CD4-positive, alpha-beta T cell treated with Interleukin-17A for 4 hours (primary cell): ENCODE data around the gene CYP27C1.
"Not testable (repeated sequence)": the region's sequence is repeated elsewhere in the genome, so short reads cannot be mapped to it uniquely, and the experiment has no call there.

Experiments used
- DNase-seq: peaks from one replicate; pipeline ENCODE4 v3.0.0-alpha.2; 2020; ENCODE audit warnings: mixed read lengths

The CYP27C1 gene, protein sequence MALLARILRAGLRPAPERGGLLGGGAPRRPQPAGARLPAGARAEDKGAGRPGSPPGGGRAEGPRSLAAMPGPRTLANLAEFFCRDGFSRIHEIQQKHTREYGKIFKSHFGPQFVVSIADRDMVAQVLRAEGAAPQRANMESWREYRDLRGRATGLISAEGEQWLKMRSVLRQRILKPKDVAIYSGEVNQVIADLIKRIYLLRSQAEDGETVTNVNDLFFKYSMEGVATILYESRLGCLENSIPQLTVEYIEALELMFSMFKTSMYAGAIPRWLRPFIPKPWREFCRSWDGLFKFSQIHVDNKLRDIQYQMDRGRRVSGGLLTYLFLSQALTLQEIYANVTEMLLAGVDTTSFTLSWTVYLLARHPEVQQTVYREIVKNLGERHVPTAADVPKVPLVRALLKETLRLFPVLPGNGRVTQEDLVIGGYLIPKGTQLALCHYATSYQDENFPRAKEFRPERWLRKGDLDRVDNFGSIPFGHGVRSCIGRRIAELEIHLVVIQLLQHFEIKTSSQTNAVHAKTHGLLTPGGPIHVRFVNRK

DNA sequence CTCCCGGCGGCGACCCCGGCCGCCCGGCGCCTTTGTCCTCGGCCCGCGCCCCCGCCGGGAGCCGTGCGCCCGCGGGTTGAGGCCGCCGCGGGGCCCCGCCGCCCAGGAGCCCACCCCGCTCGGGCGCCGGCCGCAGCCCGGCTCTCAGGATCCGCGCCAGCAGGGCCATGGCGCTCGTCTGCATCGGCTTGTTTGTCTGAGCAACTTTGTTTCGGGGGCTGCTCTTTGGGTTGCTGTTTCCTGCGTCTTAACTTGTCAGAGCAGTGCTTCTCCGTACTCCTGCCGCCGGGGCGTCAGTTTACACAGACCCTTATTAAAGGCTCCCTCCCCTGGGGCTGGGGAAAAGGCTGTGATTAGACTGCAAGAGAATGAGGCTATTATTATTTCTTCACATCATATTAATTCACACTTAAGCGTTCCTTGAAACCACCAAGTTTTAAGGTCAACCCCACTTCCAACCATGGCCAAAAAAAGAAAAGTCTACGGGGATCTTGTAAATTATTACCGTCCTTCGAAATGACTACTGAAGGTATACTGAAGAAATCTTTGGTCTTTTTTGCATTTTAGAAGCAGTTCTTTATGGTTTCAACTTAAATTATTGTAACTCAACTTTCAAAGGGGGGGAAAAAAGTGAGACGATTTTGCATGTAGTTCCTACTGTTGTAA is at the start of gene CYP27C1:
CYP27C1 (minus strand) TSS at position 198 of the 666 bp plus-strand sequence; CDS start at position 169, 29 bp downstream.
- no peak for DNase-seq

GRCh38 chr2:127261804-127262406 is 41.8 kb upstream of the CYP27C1 start:
- no peak for DNase-seq

- DNase-seq: no peak
Observed at GRCh38 chr2:127259355-127259754, 39.3 kb upstream of the CYP27C1 start.

DNA sequence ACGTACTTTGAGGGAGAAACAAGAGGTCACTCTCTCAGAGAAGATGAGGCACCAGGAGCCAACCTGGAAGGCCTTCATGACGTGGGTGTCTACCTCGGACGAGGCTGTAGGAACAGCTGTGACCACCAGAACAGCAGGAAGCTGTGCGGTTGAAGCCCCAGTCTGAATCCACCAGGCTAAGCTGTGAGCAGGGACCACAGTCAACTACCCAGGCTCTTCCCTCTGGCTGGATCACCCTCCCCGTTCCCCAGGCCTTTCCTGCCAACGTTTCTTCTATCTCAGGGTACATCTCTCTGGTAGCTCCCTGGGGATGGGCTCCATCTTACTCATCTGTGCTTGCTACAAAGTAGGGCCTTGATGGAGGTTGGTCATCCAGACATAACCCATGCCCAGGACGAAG is 36.8 kb upstream of the CYP27C1 start:
- no peak for DNase-seq

DNA sequence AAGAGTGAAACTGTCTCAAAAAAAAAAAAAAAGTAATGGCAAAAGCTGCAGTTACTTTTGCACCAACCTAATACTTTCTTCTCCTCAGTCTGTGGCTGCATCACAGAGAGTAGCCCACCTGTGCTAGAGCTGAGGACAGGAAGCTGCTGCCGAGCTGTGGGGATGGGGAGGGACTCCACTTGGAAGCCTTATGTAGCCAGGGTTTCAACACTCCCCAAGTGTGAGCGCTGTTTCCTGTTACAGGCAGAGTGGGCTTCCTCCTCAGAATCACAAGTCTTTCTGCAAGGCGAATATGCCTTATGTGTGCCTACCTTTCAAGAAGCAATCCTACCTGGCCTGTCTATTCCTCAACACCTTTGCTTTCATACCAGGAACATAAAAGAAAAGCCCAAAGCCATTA is 36.3 kb upstream of the CYP27C1 start:
- DNase-seq: no peak

DNA sequence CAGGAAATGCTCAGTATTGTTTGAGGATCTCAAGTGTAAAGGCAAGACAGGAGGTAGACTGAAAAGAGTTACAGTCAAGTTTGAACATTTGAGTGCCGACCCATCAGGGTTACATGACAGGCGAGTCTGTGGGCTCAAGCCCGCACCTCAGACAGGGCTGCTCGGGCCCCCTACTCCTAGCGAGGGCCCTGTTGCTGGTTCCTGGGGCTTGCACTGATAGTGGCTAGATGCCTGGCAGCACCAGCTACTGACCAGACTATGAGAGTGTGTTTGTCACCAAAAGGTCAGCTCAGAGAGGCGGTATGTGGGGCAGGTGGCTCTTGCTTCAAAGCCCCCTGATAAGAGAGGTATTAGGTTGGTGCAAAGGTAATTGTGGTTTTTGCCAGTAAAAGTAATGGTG is 35.6 kb upstream of the CYP27C1 start:
- DNase-seq: no peak

DNA sequence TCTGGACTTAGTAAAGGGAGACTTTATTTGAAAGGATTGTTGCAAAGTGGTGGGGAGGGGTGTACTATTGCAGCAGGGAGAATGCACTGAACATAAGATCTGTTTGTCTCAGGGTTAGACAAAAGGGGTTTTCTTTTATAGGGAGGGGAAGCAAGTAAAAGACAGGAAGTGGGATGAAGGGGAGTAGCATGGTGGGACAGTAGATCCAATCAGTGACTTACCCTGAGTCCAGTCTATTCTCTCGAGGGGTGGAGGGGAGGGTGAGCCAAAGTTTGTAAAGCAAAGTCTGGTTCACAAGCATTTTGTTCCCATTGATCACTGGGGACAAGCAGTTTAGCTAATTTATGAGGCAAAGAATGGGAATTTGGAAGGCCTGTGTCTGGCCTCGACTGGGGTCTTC is 35.0 kb upstream of the CYP27C1 start:
- DNase-seq: no peak

DNA sequence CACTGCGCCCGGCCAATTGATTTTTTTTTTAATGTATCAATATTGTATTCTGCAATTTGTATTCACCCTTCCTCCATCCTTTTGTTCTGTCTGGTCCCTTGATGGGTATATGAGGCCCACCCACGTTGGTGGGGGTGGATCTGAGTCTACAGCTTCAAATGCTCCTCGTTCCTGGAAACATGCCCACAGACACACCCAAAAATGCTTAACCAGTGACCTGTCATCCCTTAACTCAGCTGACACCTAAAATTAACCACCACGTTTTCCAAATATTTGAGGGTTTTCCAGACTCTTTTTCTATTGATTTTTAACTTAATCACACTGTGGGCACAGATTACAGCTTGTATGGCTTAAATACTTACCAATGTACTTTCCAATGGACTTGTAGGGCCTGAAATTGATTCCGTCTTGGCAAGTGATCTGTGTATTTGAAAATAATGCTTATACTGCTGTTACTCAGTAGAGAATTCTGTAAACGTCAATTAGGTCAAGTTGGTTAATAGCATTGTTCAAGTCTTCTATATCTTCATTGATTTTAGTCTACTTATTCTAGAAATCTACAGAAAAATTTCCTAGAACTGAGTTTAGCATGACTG is 34.4 kb upstream of the CYP27C1 start:
- no peak for DNase-seq

- not testable (repeated sequence) for DNase-seq
Observed at GRCh38 chr2:127241184-127241583, 21.1 kb upstream of the CYP27C1 start.

DNA sequence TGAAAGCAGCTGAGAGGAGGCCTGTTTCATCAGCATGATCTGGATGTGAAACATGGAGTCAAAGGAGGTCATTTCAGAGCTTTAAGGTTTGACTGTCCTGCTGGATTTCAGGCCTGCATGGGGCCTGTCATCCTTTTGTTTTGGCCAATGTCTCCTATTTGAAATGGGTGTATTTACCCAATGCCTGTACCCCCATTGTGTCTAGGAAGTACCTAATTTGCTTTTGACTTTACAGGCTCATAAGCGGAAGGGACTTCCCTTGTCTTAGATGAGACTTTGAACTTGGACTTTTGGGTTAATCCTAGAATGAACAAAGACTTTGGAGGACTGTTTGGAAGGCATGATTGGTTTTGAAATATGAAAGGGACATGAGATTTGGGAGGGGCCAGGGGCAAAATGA is 19.3 kb upstream of the CYP27C1 start:
- no peak for DNase-seq

DNA sequence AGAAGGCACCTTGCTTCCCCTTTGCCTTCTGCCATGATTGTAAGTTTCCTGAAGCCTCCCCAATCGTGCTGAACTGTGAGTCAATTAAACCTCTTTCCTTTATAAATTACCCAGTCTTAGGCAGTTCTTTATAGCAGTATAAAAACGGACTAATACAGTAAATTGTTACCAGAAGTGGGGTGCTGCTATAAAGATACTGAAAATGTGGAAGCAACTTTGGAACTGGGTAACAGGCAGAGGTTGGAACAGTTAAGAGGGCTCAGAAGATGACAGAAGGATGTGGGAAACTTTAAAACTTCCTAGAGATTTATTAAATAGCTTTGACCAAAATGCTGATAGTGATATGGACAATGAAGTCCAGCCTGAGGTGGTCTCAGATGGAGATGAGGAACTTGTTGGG is 17.7 kb upstream of the CYP27C1 start:
- not testable (repeated sequence) for DNase-seq

DNA sequence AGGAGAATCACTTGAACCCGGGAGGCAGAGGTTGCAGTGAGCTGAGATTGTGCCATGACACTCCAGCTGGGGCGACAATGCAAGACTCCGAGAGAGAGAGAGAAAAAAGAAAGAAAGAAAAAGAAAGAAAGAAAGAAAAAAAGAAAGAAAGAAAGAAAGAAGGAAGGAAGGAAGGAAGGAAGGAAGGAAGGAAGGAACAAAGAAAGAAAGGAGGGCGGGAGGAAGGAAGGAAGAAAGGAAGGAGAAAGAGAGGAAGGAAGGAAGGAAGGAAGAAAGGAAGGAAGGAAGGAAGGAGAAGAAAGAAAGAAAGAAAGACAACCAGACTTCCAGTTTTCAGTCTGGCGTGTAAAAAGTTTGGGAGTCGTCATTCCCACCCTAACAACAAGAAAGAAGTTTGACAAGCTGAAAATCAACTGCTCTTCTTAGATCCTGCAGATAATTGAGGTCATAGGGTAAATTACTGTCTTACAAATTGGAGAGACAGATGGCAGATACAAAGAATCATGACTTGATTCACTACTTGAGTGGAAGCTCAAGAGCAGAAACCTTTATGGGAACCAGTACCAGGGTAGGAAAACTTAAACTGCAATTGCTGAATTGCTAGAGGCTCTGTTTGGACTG is 15.1 kb upstream of the CYP27C1 start:
- DNase-seq: no peak

DNA sequence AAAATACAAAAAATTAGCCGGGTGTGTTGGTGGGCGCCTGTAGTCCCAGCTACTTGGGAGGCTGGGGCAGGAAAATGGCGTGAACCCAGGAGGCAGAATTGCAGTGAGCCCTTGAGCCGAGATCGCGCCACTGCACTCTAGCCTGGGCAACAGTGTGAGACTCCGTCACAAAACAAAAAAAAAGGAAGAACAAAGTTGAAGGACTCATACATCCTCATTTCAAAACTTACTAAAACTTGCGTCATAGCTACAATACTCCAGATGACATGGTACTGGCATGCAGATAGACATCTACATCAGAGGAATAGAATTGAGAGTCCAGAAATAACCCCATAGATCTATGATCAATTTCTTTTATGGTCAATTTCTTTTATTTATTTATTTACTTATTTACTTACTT is 13.6 kb upstream of the CYP27C1 start:
- DNase-seq: no peak

- DNase-seq: no peak
Observed at GRCh38 chr2:127231130-127231865, 11.2 kb upstream of the CYP27C1 start.

DNA sequence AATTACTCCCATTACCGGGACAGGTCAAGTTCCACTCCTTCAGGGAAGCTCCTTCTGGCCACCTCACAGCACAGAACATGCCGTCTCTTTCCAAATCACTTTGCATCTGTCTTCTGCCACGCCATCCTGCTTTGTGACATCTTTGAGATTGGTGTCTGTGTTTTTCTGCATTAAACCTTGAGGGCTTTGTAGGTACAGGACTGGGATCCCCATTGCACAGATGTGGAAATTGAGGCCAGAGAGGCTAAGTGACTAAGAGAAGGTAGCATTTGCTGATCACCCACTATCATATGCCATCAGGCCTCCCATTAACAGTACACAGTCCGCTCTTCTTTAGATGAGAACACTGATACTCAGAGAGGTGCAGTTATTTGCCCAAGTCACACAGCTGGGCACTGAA is 9.5 kb upstream of the CYP27C1 start:
- no peak for DNase-seq

DNA sequence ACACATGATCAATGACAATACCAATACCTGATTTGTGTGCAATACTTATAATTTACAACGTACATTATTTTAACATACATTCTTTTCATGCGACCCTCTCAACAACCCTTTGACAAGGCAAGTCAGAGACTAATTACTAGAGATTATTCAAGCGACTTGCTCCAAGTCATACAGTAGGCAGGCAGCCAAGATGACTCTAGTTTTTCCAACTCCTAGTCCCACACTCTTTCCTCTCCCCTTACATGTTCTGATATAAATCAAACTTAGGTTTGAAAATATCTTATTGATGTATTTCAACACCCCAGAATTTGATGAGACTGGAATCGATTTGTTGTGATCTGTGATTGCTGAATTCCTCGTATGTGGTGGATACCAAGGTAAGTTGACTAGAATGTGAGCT is 8.0 kb upstream of the CYP27C1 start:
- no peak for DNase-seq

- not testable (repeated sequence) for DNase-seq
Observed at GRCh38 chr2:127227264-127227660, 7.2 kb upstream of the CYP27C1 start.

GRCh38 chr2:127226520-127227263 is 6.6 kb upstream of the CYP27C1 start:
- no peak for DNase-seq

- DNase-seq: no peak
Observed at GRCh38 chr2:127226132-127226519, 6.0 kb upstream of the CYP27C1 start.

- DNase-seq: no peak
Observed at GRCh38 chr2:127225186-127225960, 5.3 kb upstream of the CYP27C1 start.

DNA sequence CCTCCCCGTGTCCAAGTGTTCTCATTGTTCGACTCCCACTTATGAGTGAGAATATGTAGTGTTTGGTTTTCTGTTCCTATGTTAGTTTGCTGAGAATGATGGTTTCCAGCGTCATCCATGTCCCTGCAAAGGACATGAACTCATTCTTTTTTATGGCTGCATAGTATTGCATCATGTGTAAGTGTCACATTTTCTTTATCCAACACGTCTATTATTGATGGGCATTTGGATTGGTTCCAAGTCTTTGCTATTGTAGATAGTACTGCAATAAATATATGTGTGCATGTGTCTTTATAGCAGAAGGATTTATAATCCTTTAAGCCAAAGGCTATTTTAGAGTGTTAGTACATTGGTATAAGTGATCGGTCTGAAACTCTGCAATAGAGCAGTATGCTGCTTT is 4.0 kb upstream of the CYP27C1 start:
- not testable (repeated sequence) for DNase-seq
